Right hindlimb (tissue), 1 donor: Measurements from ENCODE around the gene ADAM12.
"Not testable (repeated sequence)": the region's sequence is repeated elsewhere in the genome, so short reads cannot be mapped to it uniquely, and the experiment has no call there.

Source experiments
- DNase-seq: peaks from one replicate; pipeline ENCODE4 v3.0.0-alpha.2; 2018

ADAM12 gene

GRCh38 chr10:126072622-126073021 is 315.7 kb downstream of the ADAM12 start:
- DNase-seq: no peak

- DNase-seq: no peak
Measured at GRCh38 chr10:126070476-126071215, 317.6 kb downstream of the ADAM12 start.

- DNase-seq: no peak
Measured at GRCh38 chr10:126068322-126068721, 320.0 kb downstream of the ADAM12 start.

- no peak for DNase-seq
Measured at GRCh38 chr10:126066456-126066855, 321.8 kb downstream of the ADAM12 start.

- DNase-seq: no peak
Measured at GRCh38 chr10:126065751-126066377, 322.4 kb downstream of the ADAM12 start.

- DNase-seq: no peak
Measured at GRCh38 chr10:126064512-126064911, 323.8 kb downstream of the ADAM12 start.

GRCh38 chr10:126063353-126063791 is 324.9 kb downstream of the ADAM12 start:
- peak; percentile 56 for DNase-seq

- DNase-seq: peak; percentile 91
Measured at GRCh38 chr10:126062131-126063032, 325.9 kb downstream of the ADAM12 start.

- no peak for DNase-seq
Measured at GRCh38 chr10:126061526-126061925, 326.8 kb downstream of the ADAM12 start.

- DNase-seq: peak; percentile 59
Measured at GRCh38 chr10:126060261-126060931, 327.9 kb downstream of the ADAM12 start.

- DNase-seq: no peak
Measured at GRCh38 chr10:126059076-126059826, 329.0 kb downstream of the ADAM12 start.

- no peak for DNase-seq
Measured at GRCh38 chr10:126058507-126058906, 329.8 kb downstream of the ADAM12 start.

- no peak for DNase-seq
Measured at GRCh38 chr10:126058104-126058503, 330.2 kb downstream of the ADAM12 start.

- DNase-seq: no peak
Measured at GRCh38 chr10:126057494-126057893, 330.8 kb downstream of the ADAM12 start.

GRCh38 chr10:126054191-126054590 is 334.1 kb downstream of the ADAM12 start:
- DNase-seq: no peak

GRCh38 chr10:126052171-126052570 is 336.1 kb downstream of the ADAM12 start:
- DNase-seq: no peak

- DNase-seq: peak; percentile 70
Measured at GRCh38 chr10:126049759-126050700, 338.2 kb downstream of the ADAM12 start.

GRCh38 chr10:126047749-126048148 is 340.5 kb downstream of the ADAM12 start:
- DNase-seq: not testable (repeated sequence)

GRCh38 chr10:126046831-126047230 is 341.4 kb downstream of the ADAM12 start:
- DNase-seq: no peak

- no peak for DNase-seq
Measured at GRCh38 chr10:126045861-126046260, 342.4 kb downstream of the ADAM12 start.

GRCh38 chr10:126043389-126043788 is 344.9 kb downstream of the ADAM12 start:
- no peak for DNase-seq
